ENCODE measurements around the gene UGT2B15.
"Not testable (repeated sequence)": the region's sequence is repeated elsewhere in the genome, so short reads cannot be mapped to it uniquely, and the experiment has no call there.

The UGT2B15 gene

DNA sequence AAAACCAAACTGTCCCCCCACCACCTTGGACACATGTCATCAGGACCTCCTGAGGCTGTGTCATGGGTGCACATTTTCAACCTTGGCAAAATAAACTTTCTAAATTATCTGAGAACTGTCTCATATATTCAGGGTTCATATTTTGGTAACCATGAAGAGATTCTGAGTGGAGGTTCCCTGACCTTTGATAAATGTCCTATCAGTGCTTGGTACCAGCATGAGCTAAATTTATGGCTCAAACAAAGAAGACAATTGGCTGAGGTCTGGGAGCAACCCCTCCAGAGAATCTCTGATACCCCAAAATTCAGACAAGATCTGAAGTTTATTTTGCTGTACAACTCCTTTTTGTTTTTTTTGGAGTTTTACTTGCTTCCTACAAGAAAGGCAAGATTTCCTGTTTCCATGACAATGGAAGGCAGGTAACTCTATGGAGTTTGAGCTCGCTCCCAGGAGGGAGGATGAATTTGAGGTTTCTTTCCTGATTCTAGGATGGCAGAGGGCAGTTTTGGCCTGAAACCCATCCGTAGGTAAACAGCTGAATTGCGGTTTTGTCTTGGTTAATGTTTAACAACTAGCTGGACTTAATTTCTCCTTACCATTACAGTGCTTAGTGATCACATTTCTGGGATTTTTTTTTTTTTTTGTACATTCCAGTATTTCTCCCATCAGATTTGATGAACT lies 14.5 kb downstream of the UGT2B15 start:
- no peak for DNase-seq (ENCODE audit: low read depth)

DNA sequence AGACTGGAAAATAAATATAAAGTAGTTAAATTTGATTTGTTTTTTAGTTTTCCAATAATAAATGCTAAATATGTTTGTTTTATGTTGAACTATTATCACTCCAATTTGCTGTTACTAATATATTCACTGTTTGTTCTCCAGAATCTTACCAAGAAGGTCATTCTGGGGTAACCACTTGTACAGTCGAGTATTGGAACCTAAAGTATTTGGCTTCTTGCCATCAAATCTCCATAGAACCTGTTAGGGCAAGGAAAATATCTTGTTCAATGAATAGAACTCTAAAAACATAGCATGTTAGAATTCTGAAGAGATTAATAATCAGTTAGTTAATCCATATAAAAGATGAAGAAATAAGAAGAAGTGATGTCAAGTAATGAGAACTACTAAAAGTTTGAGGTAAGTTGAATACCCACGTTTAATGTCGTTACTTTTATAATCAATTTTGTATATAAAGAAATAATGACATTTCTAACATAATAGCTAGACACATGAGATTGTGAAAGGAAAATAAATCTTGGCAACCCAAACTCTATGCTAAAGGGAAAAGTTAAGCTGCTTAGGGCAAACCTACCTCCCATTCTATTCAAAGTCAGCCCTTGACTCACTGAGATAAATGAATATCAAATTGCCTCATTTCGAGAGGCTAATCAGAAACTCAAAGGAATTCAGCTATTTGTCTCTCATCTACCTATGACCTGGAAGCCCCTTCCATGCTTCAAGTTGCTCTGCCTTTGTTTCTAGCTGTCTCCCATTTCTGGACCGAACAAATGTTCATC lies 15.3 kb downstream of the UGT2B15 start:
- no peak for DNase-seq (ENCODE audit: low read depth)

DNA sequence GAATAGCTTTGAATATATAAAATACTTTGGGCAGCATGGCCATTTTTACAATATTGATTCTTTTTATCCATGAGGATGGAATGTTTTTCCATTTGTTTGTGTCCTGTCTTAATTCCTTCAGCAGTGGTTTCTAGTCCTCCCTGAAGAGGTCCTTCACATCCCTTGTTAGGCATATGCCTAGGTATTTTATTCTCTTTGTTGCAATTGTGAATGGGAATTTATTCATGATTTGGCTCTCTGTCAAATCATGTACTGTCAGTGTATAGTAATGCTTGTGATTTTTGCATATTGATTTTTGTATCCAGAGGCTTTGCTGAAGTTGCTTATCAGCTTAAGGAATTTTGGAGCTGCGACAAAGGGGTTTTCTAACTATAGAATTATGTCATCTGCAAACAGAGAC lies 18.5 kb downstream of the UGT2B15 start:
- DNase-seq (ENCODE audit: low read depth), result no peak

DNA sequence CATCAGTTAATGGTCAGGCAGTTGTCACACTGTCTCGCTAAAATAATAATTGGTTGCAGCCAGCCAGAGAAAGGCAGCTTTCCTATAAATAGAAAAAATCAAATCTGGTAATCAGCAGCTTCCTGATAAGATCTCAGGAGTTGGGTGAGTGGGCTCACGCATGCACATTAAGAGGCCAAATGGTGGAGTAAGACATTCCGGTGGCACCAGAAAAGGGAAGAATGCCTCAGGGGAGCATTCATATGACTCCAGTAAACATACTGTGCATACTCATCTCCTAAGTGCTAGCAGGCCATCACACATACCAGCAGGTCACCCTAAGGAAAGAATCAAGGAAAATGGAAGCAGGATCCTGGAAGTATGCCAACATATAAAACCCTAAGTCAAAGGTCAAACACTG lies 40.1 kb downstream of the UGT2B15 start:
- DNase-seq (ENCODE audit: low read depth), result no peak

DNA sequence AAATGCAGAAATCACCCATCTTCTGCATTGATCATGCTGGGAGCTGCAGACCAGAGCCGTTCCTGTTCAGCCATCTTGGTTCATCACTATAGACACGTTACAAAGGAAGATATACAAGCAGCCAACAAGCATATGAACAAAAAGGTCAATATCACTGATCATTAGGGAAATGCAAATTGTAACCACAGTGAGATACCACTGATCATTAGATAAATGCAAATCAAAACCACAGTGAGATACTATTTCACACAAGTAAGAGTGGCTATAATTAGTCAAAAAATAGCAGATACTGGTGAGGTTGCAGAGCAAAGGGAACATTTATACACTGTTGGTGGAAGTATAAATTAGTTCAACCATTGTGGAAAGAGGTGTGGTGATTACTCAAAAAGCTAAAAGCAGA lies 47.7 kb downstream of the UGT2B15 start:
- not testable (repeated sequence) for DNase-seq (ENCODE audit: low read depth)

DNA sequence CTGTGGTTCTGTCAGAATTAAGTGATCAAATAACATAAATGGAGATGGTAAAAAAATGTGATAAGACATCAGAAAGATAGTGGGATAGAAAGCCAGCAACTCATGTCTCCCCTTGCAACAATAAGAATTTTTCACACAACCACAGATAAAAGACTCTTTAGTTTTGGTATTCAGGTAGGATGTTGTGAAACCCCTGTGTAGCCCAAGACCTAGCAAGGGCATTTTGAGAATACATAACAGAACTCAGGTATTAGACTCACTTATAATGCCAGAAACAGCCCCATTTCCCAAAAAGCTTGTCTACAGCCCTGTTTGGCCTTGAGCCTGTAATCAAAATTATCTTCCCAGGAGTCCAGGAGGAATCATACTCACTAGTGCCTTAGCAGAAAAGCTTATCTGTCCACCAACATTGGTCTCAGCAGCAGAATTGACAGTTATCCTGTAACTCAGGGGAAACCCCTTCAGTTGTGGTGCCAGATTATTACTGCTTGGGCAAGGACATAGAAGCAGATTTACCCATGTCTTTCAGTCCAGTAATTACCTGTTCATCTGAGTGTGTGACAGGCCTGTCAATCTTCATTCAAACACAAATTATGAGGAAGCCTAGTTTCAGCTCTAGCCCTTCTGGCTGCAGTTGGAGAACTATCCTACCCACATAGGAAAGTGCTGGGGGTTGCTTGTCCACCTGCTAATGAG lies 53.3 kb downstream of the UGT2B15 start:
- DNase-seq (ENCODE audit: low read depth), result no peak

DNA sequence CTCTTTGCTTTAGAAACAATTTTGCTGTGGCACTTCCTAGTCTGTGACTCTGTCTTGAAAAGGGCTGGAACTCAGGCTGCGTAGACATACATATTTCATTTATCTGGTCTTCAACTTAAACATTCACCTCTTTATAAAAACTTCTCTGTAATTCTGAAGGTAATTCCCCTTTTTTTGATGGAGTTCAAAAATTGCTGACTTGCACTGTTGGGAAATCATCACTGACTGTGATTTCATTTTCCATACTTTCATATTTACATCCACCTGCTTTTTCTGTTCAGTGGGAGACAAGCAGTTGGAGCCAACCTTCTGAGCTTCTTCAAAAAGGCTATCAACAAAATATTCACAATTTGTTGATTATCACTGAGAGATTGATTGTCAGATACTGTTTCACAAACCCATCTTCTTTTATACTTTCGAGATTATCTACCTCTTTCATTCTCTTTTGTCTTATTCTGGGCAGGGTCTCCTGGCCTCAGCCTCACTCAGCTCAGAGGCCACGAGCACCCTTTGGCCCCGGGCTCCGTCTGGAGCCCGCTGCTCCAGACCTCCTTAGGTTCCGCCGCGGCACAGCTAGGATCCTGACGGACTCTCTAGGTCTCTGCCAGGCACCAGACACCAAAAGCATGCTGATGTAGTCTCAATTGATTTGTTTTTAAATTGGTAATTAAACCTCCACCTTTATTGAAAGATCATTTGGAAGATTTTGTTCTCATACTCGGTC lies 54.6 kb downstream of the UGT2B15 start:
- no peak for DNase-seq (ENCODE audit: low read depth)

DNA sequence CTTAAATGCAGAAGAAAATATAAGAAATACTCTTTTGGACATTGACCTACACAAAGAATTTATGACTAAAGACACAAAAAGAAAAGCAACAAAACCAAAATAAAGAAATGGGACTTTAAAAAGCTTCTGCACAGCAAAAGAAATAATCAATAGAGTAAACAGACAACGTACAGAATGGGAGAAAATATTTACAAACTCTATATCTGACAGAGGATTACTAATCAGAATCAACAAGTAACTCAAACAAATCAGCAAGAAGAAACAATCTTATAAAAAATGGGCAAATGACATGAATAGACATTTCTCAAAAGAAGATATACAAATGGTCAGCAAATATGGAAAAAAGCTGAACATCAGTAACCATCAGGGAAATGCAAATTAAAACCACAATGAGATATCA lies 56.7 kb downstream of the UGT2B15 start:
- DNase-seq (ENCODE audit: low read depth), result no peak

DNA sequence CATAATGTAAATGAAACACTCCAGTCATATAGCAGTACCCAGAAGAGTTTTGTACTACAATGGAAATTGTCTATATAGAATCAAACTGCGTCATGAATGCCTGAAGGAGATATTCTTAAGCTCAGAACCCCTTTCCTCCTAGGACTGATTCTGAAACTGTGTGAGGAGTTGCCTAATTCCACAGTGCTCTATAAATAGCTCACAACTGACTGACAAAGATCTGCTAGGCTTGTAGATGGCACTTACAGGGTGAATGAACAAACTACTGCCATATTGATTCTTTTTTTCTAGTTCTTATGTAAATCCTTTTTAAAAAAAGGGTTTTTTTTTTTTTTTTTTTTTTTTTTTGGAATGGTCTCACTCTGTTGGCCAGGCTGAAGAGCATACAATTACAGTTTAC lies 64.2 kb downstream of the UGT2B15 start:
- no peak for DNase-seq (ENCODE audit: low read depth)

DNA sequence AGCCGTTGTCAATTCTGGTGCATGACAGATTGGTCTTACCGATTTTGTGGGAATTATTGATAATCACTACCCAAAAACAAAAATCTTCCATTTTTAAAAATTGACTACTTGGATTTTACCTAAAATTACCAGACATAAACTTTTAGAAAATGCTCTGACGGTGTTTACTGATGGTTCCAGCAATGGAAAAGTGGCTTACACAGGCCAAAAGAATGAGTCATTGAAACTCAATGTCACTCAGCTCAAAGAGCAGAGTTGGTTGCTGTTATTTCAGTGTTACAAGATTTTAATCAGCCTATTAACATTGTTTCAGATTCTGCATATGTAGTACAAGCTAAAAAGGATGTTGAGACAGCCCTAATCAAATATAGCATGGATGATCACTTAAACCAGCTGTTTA lies 71.3 kb downstream of the UGT2B15 start:
- no peak for DNase-seq (ENCODE audit: low read depth)

DNA sequence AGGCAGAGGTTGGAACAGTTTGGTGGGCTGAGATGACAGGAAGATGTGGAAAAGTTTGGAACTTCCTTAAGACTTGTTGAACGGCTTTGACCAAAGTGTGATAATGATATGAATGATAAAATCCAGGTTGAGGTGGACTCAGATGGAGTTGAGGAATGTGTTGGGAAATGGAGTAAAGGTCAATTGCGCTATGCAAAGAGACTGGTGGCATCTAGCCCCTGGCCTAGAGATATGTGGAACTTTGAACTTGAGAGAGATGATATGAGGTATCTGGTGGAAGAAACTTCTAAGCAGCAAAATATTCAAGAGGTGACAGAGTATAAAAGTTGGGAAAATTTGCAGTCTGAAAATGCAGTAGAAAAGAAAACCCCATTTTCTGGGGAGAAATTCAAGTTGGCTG lies 73.0 kb downstream of the UGT2B15 start:
- DNase-seq (ENCODE audit: low read depth), result no peak

All from activated T-helper 1 cell treated with Interleukin-2 at 50 U/mL for 16 hours (primary cell).